ENCODE results near the gene SMARCA2.

SMARCA2 gene

DNA sequence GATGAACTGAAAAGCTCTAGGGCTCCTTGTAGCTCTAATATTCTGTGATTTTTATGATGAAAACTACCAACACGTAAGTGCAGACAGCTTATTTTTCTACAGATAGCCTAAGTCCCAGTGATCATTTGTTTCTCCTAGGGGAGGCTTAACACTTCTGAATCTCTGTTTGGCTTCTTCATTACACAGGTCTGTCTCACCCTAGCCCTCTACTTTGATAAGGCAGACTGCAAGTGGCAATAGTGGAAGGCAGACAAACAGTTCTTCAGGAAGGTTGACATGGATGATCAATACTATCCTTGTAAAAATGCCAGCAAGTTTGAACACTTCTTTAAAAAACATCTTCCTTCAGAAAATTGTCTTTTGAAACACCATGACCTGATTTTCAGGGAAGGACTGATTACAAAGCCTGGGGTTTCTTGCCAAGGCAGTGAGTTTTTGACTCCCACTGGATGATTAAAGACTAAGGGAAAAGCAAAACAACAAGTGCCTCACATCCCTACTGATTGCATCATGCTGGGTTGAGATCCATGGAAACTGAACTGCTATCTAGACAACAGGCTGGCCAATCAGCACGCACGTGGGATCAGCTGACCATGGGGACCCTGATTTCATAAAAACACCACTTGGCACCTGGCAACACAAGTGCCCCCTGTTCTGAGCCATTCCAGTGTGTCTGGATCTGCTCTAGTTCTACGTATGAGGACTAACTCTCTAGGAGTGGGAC lies 212.2 kb downstream of the SMARCA2 start:
- no peak for DNase-seq

DNA sequence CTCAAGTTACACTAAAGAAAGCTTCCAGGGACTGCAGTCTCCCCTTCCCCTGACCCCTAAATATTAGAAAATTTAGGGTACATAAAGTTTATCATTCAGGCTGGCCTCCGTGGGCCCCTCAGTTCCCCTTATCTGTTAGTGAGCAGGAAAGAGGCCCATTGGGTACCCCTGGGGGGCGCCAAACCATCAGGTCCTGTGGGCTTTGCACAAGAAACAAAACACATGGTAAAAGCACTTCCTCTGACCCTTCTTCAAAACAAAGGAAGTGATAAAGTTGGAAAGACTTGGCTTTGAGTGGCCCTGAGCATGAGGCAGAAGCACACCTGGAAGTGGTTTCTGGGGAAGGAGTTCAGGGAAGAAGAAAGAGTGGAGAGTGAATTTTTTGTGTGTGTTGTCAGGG lies 213.0 kb downstream of the SMARCA2 start:
- no peak for DNase-seq

GRCh38 chr9:2228641-2229040 lies 213.5 kb downstream of the SMARCA2 start:
- no peak for DNase-seq

DNA sequence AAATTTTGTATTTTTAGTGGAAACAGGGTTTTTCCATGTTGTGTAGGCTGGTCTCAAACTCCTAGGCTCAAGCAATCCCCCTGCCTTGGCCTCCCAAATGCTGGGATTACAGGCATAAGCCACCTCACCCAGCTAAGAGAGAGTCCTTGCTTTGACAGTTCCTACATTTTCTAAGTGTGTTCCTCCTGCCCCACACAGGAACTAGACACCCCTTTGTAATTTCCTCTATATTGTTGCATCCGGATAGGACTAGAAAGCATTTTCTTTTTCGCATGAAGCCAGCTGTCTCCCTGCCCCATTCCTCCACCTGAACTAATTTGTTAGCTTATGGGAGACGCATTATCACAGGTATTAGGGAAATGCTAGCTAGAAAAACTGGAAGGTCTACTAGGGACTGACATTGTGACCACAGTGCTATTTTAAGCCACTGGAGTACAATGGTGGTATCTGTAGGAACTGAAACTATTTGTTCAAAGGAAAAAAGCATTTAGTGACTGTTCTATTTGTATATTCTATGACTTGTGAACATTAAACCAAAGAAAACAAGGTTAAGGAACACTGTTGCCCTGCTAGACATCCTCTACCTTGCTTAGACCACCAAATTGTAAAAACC lies 214.1 kb downstream of the SMARCA2 start:
- DNase-seq: no peak

GRCh38 chr9:2230362-2230761 lies 215.2 kb downstream of the SMARCA2 start:
- no peak for DNase-seq

DNA sequence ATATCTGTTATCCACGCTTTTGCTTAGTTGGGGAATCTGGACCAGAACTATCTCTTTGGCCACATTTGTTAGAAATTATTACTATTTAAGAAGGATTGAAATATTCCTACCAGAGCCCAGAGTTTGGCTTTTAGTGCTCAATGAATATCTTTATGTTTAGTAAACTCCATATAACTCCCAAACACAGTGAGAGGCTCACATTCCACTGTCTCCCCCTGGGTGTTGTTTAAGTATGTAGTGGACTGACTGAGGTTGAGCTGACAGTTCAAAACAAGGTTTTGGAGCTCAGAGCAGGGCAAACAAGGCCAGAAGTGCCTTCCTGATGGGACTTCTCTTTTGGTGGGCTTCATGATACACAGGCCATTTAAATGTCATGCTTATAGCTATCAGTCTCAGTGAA lies 216.0 kb downstream of the SMARCA2 start:
- no peak for DNase-seq

GRCh38 chr9:2231829-2232228 lies 216.7 kb downstream of the SMARCA2 start:
- DNase-seq: no peak

- no peak for DNase-seq
Observed at GRCh38 chr9:2233274-2233673, 218.1 kb downstream of the SMARCA2 start.

DNA sequence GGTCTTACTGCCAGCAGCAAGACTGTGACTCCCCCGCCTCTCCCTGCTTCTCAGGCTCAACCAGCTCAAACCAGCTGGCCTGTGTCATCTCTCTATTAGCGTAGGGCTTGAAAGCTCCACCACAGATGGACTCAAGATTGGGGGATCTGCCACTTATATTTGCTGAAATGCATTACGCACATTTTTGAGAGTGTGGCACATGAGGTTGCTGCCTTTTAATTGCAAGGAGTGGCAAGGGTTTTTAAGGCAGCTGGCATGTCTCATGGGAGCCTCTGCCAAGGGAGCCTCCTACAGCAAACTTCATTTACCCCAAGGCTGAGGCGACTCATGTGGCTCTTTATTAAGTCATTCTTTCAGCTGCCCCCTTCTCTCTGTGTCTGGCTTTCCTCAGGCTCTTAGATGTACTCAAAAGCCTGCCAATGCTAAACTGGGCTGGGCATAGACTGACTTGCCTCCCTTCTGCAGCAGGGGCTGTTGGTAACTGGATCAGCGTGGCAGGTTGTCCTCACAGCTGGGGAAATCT lies 219.3 kb downstream of the SMARCA2 start:
- no peak for DNase-seq

- DNase-seq: no peak
Observed at GRCh38 chr9:2235623-2236022, 220.5 kb downstream of the SMARCA2 start.

- DNase-seq: no peak
Observed at GRCh38 chr9:2236850-2237249, 221.7 kb downstream of the SMARCA2 start.

DNA sequence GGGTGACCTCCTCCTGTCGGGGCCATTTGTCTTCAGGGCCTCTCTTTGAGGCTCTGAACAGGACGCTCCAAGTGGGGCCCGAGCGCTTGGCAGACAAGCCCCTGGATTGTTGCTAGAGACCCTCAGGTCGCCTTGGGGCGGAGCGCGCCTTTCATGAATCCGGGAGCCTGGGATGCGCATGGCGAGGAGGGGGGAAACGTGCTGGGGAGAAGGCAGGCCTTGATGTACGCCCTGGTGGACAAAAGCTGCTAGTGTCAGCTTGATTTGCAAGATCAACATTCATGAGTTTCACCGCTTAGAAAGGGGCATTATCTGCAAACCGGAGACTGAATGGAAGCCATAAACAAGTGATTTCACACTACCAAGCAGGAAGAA lies 226.3 kb downstream of the SMARCA2 start:
- no peak for DNase-seq

GRCh38 chr9:2241836-2242741 lies 226.9 kb downstream of the SMARCA2 start:
- peak; percentile 69 for DNase-seq

DNA sequence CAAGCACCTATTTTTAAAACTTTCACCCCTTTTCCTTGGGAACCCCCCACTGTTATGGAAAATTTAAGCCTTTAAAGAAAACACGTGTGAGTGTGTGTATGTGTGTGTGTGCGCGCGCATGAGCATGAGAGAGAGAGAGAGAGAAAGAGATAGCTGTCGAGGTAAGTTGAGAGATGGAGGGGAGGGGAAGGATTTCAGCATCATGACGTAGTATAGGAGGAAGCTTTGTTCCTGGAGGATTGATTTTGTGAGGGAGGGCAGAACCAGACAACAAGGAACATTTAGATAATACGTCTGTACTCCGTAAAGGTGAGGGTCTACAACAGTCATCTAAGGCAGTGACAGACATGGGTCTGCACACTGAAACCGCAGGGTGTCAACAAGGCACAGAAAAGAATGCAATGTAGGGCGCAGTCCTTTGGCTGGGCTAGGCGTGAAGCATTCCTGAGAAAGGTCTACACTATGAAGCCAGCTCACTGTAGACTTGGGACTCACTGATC lies 227.7 kb downstream of the SMARCA2 start:
- DNase-seq: no peak

Measured in NCI-H1048 (cell line).